Progenitor cell of endocrine pancreas (in vitro differentiated cells): ENCODE measurements around the gene RPS6KB1. TPM values are rescaled to one million over a fixed set of nuclear protein-coding genes. Genes with fewer than 3 reads are reported as not detected.
"Not testable (repeated sequence)": the region's sequence is repeated elsewhere in the genome, so short reads cannot be mapped to it uniquely, and the experiment has no call there.

Experiments
- DNase-seq: peaks from one replicate; pipeline ENCODE4 v3.0.0; 2021; ENCODE audit warnings: low spot score; ENCODE audit not compliant: unreplicated experiment
- H3K27ac Mint-ChIP-seq: 2 replicates; pipeline ENCODE4 v1.8.0; 2021; ENCODE audit warnings: mild to moderate bottlenecking, moderate library complexity, mixed read lengths
- H3K27me3 Mint-ChIP-seq: 2 replicates; pipeline ENCODE4 v1.8.0; 2021; ENCODE audit warnings: mixed read lengths
- H3K36me3 Mint-ChIP-seq: 2 replicates; pipeline ENCODE4 v1.8.0; 2022; ENCODE audit warnings: mixed read lengths; ENCODE audit not compliant: insufficient read depth
- H3K4me1 Mint-ChIP-seq: 2 replicates; pipeline ENCODE4 v1.8.0; 2021; ENCODE audit warnings: low read depth, mixed read lengths
- H3K4me3 Mint-ChIP-seq: 2 replicates; pipeline ENCODE4 v1.8.0; 2021; ENCODE audit warnings: low read depth, mild to moderate bottlenecking, moderate library complexity, mixed read lengths
- H3K9me3 Mint-ChIP-seq: 2 replicates; pipeline ENCODE4 v1.8.0; 2021; ENCODE audit warnings: low read depth, mixed read lengths
- CTCF ChIP-seq: fragments of 200-600 bp; sonication (generic); IDR thresholded peaks from one replicate; pipeline ENCODE4 v1.5.0; 2021; ENCODE audit warnings: antibody characterized with exemption, mild to moderate bottlenecking; ENCODE audit not compliant: unreplicated experiment
- total RNA-seq: library from RNA; stranded (reverse); gene quantifications from 2 replicates; pipeline ENCODE4 v1.2.1, GENCODE V29; 2021

RPS6KB1 gene
- total RNA-seq, 1 donor from 2014 or later, result 48.9 TPM

- H3K27me3 Mint-ChIP-seq, result no peaks in the 10 kb centered on the region
- H3K4me1 Mint-ChIP-seq, result no peaks in the 10 kb centered on the region
- no peak overlapping the region for H3K4me3 Mint-ChIP-seq
- H3K9me3 Mint-ChIP-seq, result no peaks in the 10 kb centered on the region
- H3K27ac Mint-ChIP-seq, result no peak overlapping the region
- H3K36me3 Mint-ChIP-seq, result peaks cover 10% of the 10 kb centered on the region
- no peak for DNase-seq
- no peak for TF ChIP-seq CTCF
Measured at GRCh38 chr17:59869941-59870218, 23.0 kb upstream of the RPS6KB1 start.

- no peak overlapping the region for H3K27ac Mint-ChIP-seq
- no peaks in the 10 kb centered on the region for H3K27me3 Mint-ChIP-seq
- TF ChIP-seq CTCF, result no peak
- no peaks in the 10 kb centered on the region for H3K9me3 Mint-ChIP-seq
- H3K36me3 Mint-ChIP-seq, result peaks cover 9% of the 10 kb centered on the region
- DNase-seq, result no peak
- no peak overlapping the region for H3K4me3 Mint-ChIP-seq
- no peaks in the 10 kb centered on the region for H3K4me1 Mint-ChIP-seq
Measured at GRCh38 chr17:59870482-59870881, 22.4 kb upstream of the RPS6KB1 start.

GRCh38 chr17:59872351-59872750 is 20.6 kb upstream of the RPS6KB1 start:
- H3K4me1 Mint-ChIP-seq, result no peaks in the 10 kb centered on the region
- H3K4me3 Mint-ChIP-seq, result no peak overlapping the region
- H3K27ac Mint-ChIP-seq, result peak overlapping the region; percentile 26
- peaks cover 11% of the 10 kb centered on the region for H3K36me3 Mint-ChIP-seq
- no peak for DNase-seq
- no peaks in the 10 kb centered on the region for H3K9me3 Mint-ChIP-seq
- no peak for TF ChIP-seq CTCF
- H3K27me3 Mint-ChIP-seq, result no peaks in the 10 kb centered on the region

GRCh38 chr17:59873414-59873813 is 19.5 kb upstream of the RPS6KB1 start:
- H3K4me3 Mint-ChIP-seq, H3K9me3 Mint-ChIP-seq, H3K27me3 Mint-ChIP-seq, DNase-seq, H3K4me1 Mint-ChIP-seq, H3K27ac Mint-ChIP-seq: not testable (repeated sequence)
- peaks cover 14% of the 10 kb centered on the region for H3K36me3 Mint-ChIP-seq

- Mint-ChIP-seq H3K27me3 (no peaks in the 10 kb centered on the region), H3K4me3 (no peak overlapping the region), H3K9me3 (no peaks in the 10 kb centered on the region), H3K4me1 (no peaks in the 10 kb centered on the region), H3K27ac (no peak overlapping the region), H3K36me3 (peaks cover 14% of the 10 kb centered on the region)
- DNase-seq, result no peak
- TF ChIP-seq CTCF, result no peak
Measured at GRCh38 chr17:59874376-59874775, 18.5 kb upstream of the RPS6KB1 start.

- H3K9me3 Mint-ChIP-seq, result no peaks in the 10 kb centered on the region
- peaks cover 20% of the 10 kb centered on the region for H3K36me3 Mint-ChIP-seq
- H3K27me3 Mint-ChIP-seq, result no peaks in the 10 kb centered on the region
Measured at GRCh38 chr17:59876107-59876506, 16.8 kb upstream of the RPS6KB1 start.

More at GRCh38 chr17:59876107-59876506, 16.8 kb upstream of the RPS6KB1 start:
- Mint-ChIP-seq H3K27ac (no peak overlapping the region), H3K4me1 (no peaks in the 10 kb centered on the region), H3K4me3 (no peak overlapping the region)
- no peak for TF ChIP-seq CTCF
- no peak for DNase-seq
